ENCODE measurements around the gene SLC6A16.
"Not testable (repeated sequence)": the region's sequence is repeated elsewhere in the genome, so short reads cannot be mapped to it uniquely, and the experiment has no call there.

Gene SLC6A16

DNA sequence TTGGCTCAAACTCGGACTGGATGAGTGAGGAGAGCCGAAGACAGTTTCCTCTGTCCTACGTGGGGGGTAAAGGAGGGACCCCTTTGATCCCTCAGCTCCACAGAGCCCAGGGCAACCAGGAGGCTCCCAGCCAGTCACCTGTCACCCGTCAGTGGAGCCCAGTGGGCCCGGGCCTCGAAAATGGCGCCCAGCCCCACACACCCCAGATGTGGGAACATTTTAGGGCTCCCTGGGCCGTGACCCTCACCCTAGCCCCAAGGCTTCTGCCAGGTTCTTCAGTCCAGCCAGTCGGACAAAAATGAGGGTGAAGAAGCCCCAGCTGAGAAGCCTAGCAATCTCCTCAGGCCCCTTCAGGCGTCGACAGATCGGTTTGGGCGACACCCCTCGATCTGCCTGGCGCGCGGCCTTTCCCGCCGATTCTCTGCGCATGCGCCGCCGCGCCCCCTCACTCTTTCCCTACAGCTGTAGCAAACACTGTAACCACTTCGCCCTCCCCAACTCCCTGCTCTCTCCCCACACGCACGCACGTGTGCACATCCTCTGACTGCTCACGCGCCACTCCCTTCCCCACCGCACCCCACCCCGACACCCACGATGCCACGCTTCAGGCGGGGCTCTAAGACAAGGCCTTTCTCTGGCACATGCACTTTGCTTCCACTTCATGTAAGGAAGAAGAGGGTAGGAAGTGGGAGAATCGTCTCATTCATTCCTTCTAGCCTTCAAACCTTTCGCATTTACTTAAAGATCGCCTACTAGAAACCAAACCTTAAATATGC lies at the start of gene SLC6A16:
Gene SLC6A16, minus strand, starts transcription at position 391 of the 776 bp plus-strand sequence. CDS start 13,844 bp downstream, outside the sequence.
- no peak for DNase-seq (ENCODE audit: low read depth)

DNA sequence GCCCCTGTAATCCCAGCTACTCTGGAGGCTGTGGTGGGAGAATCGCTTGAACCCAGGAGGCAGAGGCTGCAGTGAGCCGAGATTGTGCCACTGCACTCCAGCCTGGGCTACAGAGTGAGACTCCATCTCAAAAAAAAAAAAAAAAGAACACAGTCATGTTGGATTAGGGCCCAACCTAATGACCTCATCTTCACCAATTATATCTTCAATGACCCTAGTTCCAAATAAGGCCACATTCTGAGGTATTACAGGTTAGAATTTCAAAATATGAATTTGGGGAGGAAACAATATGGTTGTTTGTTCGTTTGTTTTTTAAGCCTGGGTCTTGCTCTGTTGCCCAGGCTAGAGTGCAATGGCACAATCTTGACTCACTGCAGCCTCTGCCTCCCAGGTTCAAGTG lies 48.2 kb upstream of the SLC6A16 start:
- not testable (repeated sequence) for DNase-seq (ENCODE audit: low read depth)

DNA sequence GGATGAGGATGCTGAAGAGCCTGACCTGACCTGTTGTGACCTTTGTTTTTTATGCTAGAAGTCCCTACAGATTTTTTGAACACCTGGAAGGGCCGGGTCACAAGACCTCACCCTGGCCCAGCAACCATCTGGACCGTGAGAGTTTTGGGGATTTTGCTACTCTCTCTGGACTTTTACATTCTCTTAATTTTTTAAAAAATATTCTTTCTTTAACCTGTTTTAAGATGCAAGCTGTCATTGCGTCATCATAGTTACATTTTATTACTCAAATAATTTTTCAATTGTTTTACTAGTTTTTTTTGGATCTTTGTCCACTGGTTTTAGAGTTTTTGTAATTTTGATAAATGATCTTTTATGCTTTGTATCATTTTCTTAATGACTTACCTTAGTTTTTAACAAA lies 46.2 kb upstream of the SLC6A16 start:
- no peak for DNase-seq (ENCODE audit: low read depth)

DNA sequence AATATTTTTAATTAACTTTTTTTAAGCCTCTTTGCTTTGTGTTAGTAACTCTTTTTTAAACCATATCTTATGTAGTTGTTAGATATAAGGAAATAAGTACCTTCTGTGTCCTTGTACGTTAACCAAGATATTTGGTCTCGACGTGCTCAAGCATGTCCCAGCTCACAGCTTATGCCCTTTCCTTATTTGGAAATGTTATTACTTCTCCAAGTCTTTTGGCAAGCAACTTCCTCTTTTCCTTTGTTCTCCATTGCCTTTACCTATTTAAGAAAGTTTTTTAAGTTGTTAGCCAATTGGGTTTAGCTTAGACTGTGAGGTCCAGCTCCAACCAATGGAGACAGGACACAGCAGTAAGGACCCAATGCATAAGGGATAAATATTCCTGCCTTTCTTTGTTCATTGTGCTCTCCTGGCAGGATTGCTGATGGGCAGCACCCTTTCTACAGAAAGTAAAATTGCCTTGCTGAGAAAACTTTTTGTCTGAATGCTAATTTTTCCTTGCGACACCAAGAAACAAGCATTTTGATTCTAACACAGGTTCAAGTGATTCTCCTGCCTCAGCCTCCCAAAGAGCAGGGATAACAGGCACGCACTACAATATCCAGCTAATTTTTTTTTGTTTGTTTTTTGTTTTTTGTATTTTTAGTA lies 43.8 kb upstream of the SLC6A16 start:
- no peak for DNase-seq (ENCODE audit: low read depth)

DNA sequence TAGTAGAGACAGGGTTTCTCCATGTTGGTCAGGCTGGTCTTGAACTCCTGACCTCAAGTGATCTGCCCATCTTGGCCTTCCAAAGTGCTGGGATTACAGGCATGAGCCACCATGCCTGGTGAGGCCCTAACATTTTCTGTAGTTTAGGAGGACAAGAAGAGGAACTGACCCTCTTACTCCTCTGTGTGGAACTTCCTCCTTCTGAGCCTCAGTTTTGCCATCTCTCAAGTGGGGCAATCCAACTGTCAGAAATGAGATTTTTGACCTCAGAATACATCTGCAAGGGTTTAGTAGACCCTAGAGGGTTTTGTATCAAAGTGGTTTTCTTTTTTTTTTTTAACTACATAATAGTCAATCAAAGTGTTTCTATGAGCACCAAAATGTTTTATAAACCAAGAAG lies 41.1 kb upstream of the SLC6A16 start:
- no peak for DNase-seq (ENCODE audit: low read depth)

DNA sequence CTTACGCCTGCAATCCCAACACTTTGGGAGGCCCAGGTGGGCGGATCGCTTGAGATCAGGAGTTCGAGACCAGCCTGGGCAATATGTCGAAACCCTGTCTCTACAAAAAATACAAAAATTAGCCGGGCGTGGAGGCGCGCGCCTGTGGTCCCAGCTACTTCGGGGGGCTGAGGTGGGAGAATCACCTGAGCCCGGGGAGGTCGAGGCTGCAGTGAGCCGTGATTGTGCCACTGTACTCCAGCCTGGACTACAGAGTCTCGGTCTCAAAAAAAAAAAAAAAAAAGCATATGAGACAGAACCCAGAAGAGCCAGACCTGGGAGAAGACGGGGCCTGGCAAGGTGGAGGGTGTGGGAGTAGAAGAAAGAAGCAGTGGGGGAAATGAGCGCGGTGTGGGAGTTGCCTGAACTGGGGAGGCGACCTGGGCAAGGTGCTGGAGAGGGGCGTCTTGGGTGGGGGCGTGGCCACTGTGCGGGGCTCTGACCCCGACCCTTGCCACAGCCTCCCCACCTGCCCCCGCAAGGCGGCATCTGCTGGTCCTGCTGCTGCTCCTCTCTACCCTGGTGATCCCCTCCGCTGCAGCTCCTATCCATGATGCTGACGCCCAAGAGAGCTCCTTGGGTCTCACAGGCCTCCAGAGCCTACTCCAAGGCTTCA lies 39.2 kb upstream of the SLC6A16 start:
- DNase-seq (ENCODE audit: low read depth): no peak

DNA sequence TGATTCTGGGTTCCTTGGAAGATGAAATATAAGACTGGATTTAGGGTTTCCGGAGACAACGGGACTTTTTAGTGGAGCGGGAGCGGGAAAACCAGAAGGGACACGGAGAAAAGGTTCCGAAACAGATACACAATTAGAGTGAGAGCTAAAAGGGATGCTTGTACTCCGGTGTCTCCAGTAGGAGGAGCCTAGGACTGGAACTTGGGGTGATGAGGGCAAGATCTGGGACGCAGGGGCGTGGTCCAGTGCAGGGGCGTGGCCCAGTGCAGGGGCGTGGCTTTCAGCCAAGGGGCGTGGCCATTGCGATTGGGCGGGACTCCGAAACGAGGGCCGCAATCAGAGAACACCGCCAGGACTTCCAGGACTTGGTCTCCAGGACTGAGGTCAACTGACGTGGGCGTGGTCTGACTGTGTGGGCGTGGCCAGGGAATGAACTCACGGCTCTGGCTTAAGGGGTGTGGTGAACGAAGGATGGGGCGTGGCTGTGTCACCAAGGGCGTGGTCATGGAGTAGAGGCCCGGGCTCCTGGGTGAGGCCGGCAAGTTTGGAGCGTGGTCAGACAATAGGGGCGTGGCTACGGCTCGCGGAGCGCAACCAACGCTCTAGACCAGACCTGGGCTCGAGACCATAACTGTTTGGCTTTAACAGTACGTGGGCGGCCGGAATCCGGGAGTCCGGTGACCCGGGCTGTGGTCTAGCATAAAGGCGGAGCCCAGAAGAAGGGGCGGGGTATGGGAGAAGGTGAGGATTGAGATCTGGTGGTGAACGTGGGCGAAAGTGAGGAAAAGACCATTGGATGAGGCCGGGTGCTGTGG lies 38.5 kb upstream of the SLC6A16 start, which contains the start of gene DKKL1:
Gene DKKL1, plus strand, starts transcription at position 610 of the 815 bp plus-strand sequence. Its CDS starts 122 bp downstream, at position 732.
- DNase-seq (ENCODE audit: low read depth): peak; percentile 38

DNA sequence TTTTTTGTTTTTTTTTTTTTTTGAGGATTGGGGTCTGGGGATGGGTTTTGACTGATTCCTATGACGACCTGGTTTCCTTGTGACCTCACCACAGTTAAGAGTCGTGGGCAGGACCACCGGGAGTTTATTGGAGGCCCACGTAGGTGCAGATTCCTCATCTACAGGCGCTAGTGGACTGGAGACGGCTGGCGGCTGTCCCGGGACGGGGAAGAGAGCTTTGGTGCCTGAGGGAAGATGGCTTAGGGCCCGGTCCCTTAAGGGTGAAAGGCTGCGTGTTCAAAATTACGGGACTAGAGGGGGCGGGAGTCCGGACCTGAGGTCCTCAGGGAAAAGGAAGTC lies 37.9 kb upstream of the SLC6A16 start:
- DNase-seq (ENCODE audit: low read depth): no peak

DNA sequence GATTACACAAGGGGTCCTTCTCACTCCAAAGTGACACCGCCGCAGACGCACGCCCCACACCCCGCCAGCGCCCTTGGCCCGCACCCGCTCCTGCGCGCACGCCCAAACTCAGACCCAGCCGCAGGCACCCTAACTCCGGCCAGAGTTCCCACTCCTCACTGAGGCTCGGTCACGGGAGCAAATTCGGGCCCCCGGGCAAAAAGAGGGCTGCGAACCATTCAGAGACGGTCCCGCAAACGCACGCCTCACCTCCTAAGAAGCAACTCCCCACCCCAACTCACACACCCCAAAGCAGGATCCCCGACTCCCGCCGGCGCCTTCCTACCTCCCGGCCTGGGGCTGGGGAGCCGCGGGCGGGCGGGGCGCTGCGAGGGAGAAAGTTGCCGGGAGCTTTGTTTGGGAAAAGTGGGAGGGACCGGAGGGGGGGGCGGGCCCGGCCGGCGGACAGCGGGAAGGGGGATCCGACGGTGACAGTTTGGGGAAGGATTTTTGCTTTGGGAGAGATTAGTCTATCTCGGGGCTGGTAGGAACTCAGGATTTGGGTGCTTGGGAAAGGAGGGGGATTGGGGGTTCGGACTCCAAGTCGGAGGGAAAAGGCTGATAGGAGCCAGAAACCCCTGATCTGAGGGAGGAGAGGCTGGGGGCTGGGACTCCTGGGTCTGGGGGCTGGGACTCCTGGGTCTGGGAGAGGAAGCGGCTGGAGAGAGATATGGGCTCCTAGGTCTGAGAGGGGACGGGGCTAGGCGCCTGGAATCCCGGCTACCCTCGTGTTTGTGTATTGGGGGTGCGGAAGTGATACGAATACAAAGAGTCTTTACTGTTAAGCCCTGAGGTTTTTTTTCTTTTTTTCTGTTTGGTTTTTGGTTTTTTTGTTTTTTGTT lies 37.3 kb upstream of the SLC6A16 start, which contains the start of gene TEAD2:
Gene TEAD2, minus strand, starts transcription at position 369 of the 881 bp plus-strand sequence. CDS start 2,341 bp downstream, outside the sequence.
- no peak for DNase-seq (ENCODE audit: low read depth)

DNA sequence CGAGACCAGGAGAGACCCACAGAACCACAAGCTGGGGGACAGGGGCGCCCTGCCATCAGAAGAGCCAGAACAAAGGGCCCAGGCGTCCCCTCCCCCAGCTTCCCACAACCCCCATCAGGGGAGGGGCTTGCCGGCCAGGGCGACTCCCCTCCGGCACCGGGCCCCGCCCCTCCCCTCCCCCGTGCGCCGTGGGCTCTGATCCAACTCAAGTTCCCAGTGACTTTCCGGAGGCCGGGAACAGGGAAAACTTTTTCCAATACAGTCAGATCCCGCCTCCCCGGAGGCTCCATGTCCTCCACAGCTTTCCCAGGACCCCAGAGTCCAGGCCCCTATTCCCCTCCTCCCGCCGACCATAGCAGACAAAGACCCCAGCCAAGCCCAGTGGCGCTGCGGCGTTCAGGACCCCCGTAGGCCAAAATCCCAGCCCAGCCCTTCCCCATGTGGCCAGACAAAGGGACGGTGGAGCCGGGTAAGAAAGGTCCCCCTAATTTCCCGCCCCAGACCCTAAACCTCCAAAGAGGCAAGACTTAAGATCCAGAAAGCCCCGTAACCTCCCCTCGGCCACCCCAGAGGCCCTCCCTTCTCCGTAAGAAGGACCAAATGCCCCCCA lies 36.6 kb upstream of the SLC6A16 start:
- no peak for DNase-seq (ENCODE audit: low read depth)

DNA sequence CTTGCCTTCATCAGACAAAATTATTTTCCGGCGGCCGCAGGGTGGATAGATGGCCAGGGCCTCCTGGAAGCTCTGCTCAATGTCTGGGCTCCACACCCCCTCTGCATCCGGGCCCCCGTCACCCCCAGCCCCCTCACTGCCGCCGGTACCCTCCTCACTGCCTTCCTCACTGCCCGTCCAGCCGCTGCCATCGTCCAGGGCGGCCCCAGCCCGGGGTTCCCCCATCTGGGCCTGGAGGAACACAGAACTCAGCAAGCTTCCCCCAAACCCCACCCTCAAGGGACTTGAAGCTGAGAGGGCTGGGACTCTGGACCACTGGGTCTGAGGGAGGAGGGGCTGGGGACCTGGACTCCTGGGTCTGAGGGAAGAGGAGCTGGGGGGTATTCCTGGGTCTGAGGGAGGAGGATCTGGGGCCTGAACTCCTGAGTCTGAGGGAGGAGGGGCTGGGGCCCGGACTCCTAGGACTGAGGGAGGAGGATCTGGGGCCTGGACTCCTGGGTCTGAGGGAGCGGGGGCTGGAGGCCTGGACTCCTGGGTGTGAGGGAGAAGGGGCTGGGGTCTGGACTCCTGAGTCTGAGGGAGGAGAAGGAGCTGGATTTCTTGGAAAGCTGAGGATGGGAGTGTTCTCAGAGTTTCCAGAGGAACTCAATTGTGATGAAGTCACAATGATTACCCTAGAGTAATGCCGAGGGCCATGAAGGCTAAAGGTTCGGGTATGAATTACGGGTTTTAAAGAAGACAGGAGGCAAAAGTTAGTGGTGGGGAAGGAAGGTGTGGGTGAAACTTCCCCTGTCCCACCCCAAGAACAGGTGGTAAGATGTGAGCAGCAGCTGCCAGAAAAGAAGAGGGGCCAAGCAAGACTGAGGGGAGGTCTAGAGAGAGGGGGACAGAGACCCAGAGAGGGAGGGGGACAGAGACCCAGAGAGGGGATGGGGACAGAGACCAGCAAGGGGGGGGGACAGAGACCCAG lies 35.1 kb upstream of the SLC6A16 start:
- DNase-seq (ENCODE audit: low read depth): no peak

DNA sequence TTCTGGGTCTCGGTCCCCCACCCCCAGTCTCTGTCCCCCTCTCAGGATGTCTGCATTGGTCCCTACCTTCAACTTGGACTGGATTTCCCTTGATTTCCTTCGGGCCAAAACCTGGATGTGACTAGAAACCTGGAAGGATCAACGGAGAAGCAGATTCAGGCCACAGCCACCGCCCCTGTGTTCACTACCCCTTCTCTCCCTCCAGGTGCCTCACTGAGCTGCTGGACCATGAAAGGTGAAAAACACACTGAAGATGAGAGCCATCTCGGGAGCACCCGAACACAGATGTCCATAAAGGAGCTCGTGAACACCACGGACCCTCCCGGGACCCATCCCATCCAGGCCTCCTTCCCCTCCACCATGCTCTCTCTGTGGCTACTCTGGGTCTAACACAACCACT lies 32.2 kb upstream of the SLC6A16 start:
- DNase-seq (ENCODE audit: low read depth): no peak

DNA sequence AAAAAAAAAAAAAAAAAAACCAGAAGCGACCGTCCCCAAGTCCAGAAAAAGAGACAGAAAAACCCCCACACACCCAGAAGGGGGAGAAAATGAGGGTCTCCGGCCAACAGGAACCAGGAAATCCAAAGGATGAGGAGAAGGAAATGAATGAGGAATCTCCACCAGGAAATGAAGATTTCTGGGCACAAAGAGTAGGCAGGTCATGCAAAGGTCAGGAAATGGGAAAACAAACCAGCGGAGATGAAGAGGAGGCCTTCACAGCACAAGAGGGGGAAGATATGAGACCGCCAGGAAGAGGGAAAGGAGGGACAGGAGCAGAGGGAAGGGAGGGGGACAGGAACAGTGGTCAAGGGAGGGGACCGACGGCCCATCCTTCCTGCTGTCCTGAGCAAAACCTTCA lies 31.4 kb upstream of the SLC6A16 start:
- no peak for DNase-seq (ENCODE audit: low read depth)

DNA sequence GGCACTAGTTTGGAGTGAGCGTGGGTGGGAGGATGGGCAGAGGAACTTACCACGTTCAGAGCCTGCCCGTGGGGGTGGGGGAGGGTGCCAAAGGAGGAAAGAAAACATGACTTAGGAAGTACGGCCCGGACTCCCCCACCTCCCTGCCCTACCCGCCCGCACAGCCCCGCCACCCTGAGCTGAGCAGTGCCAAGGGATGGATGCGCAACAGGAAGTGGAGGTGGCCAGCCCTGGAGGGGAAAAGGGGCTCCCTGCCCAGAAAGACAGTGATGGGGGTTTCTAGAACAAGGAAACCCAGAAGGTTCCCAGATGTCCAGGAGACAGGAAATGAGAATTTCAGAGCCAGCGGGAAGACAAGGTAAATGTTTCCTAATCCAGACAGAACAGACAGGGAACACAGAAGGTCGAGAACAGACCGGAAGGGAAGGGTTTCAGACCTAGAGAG lies 30.9 kb upstream of the SLC6A16 start:
- DNase-seq (ENCODE audit: low read depth): no peak

DNA sequence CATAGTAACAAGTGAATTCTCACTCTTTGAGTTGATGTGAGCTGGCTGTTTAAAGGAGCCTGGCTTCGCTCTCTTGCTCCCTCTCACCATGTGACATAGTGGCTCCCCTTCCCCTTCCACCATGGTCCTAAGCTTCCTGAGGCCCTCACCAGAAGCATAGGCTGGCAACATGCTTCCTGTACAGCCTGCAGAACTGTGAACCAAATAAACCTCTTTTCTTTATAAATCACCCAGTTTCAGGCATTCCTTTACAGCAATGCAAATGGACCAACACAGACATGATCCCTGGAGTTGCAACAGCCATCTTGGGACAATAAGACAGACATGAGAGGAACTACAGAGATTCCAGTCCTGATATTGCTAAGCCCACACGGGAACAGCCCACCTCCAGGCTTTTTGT lies 24.6 kb upstream of the SLC6A16 start:
- DNase-seq (ENCODE audit: low read depth): no peak

DNA sequence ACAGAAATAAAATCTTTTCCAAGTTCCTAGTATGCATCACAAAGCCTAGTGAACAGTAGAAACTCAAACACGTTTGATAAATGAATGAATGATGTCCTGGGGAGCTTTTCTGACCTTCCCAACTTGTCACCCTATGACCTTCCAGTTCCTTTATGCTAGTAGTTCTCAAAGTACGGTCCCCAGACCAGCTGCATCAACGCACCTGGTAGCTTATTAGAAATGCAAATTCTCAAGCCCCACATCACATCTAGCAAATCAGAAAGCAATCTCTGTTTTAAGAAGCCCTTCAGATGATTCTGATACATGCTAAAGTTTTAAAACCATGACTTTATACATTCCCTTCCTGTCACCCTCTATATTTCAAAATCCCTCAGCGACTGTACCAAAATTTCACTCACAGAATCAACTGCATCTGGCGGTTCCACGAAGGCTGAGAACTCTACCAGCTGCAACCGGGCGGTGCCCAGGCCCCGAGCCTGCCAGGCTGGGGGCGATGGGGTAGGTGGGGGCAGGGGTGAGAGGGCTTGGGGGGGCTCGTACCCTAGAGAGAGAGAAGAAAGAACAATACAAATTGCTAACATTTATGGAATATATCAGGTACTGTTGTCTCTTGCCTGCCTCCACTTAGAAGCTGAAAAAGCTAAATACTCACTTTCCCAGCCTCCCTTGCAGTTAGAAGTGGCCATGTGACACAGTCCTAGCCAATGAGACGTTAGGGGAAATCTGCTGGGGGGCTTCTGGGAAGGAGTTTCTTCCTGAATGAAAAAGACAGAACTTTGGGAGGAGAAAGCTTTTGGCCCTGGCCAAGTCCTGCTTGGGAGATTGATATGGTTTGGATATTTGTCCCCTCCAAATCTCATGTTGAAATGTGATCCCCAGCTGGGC lies 23.6 kb upstream of the SLC6A16 start:
- DNase-seq (ENCODE audit: low read depth): no peak

DNA sequence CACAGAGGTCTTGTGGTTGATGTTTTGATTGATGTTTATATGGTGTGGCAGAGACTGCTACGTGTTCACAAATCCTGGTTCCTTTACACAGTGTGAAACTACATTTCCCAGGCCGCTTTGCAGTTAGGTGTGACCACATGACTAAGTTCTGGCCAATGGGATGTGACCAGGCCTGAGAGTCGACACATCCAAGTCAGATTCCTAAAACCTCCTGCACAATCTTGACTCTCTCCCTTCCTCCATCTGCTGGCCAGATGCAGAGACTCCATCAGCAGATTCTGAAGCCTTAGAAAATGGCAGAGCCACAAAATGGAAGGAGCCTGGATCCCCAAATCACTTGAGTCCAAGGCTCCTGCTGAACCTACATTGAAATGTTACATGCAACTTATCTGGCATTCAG lies 22.8 kb upstream of the SLC6A16 start:
- DNase-seq (ENCODE audit: low read depth): no peak

DNA sequence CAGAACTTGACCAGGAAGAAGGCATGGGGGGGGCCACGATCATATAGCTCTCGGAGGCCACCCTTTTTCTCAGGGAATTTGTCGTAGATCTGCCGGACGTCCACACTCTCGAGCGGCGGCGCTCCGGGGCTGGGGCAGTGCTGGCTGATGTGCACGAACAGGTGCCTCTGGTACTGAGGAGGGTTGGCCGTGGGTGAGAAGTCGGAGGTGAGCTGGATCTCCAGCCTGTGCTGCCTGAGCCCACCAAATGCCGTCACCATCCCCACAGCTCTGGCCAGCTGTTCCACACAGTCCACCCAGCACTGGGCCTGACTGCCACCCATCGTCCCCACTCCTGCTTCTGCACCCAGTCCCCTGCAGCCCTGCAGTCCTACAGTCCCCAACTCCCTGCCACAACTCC lies 22.2 kb upstream of the SLC6A16 start:
- DNase-seq (ENCODE audit: low read depth): no peak
